Jurkat, Clone E6-1 (cell line): ENCODE measurements around the gene ABHD16A.

Experiments used
- DNase-seq: peaks from one replicate; pipeline ENCODE4 v3.0.0-alpha.2; 2011; ENCODE audit warnings: low read depth, low spot score
- H3K4me3 ChIP-seq: 2 replicates; pipeline ENCODE4 v1.5.1; 2011; ENCODE audit warnings: mild to moderate bottlenecking, low read length, control low read depth, moderate library complexity

ABHD16A gene

GRCh38 chr6:31693535-31693934, 9.6 kb downstream of the ABHD16A start:
- DNase-seq: no peak
- no peak overlapping the region for H3K4me3 ChIP-seq

- DNase-seq: no peak
- H3K4me3 ChIP-seq: no peak overlapping the region
These were observed 10.2 kb downstream of the ABHD16A start for GRCh38 chr6:31692886-31693285.

GRCh38 chr6:31692353-31692752, 10.8 kb downstream of the ABHD16A start:
- DNase-seq: no peak
- H3K4me3 ChIP-seq: no peak overlapping the region

GRCh38 chr6:31691564-31692108, 11.5 kb downstream of the ABHD16A start:
- no peak for DNase-seq
- no peak overlapping the region for H3K4me3 ChIP-seq

GRCh38 chr6:31691078-31691463, 12.1 kb downstream of the ABHD16A start:
- H3K4me3 ChIP-seq: no peak overlapping the region
- no peak for DNase-seq

- H3K4me3 ChIP-seq: no peak overlapping the region
- no peak for DNase-seq
These were observed 12.7 kb downstream of the ABHD16A start for GRCh38 chr6:31690231-31691077.

- no peak for DNase-seq
- H3K4me3 ChIP-seq: no peak overlapping the region
These were observed 13.6 kb downstream of the ABHD16A start for GRCh38 chr6:31689249-31690110.

- DNase-seq: no peak
These were observed 15.0 kb downstream of the ABHD16A start for GRCh38 chr6:31687860-31688693.

GRCh38 chr6:31687321-31687720, 15.8 kb downstream of the ABHD16A start:
- H3K4me3 ChIP-seq: no peak overlapping the region
- no peak for DNase-seq

More at GRCh38 chr6:31687860-31688693, 15.0 kb downstream of the ABHD16A start:
- H3K4me3 ChIP-seq: no peak overlapping the region

- no peak overlapping the region for H3K4me3 ChIP-seq
- no peak for DNase-seq
These were observed 16.6 kb downstream of the ABHD16A start for GRCh38 chr6:31686483-31686882.

GRCh38 chr6:31683591-31683990, 19.5 kb downstream of the ABHD16A start:
- H3K4me3 ChIP-seq: no peak overlapping the region
- no peak for DNase-seq

- DNase-seq: no peak
- no peak overlapping the region for H3K4me3 ChIP-seq
These were observed 21.9 kb downstream of the ABHD16A start for GRCh38 chr6:31681135-31681671.

- H3K4me3 ChIP-seq: no peak within 1 kb of the TSS
- DNase-seq: no peak
These were observed 22.6 kb downstream of the ABHD16A start, which contains the start of gene LY6G5C for GRCh38 chr6:31680226-31681134. TSS of gene LY6G5C (minus strand) at chr6:31681067. CDS start at chr6:31680373, 694 bp downstream.

- no peak overlapping the region for H3K4me3 ChIP-seq
- no peak for DNase-seq
These were observed 25.2 kb downstream of the ABHD16A start for GRCh38 chr6:31677955-31678354.

GRCh38 chr6:31676904-31677303, 26.2 kb downstream of the ABHD16A start:
- no peak overlapping the region for H3K4me3 ChIP-seq
- no peak for DNase-seq

GRCh38 chr6:31676322-31676903, 26.7 kb downstream of the ABHD16A start:
- no peak overlapping the region for H3K4me3 ChIP-seq
- no peak for DNase-seq

GRCh38 chr6:31669676-31670075, 33.4 kb downstream of the ABHD16A start, which contains the start of gene LY6G5B:
TSS of gene LY6G5B (plus strand) at chr6:31669976. CDS start at chr6:31670951, 975 bp downstream.
- no peak for DNase-seq

More at GRCh38 chr6:31669676-31670075, 33.4 kb downstream of the ABHD16A start, which contains the start of gene LY6G5B:
- H3K4me3 ChIP-seq: no peak within 1 kb of the TSS
